ENCODE results near the gene TICAM2.

TICAM2 gene

DNA sequence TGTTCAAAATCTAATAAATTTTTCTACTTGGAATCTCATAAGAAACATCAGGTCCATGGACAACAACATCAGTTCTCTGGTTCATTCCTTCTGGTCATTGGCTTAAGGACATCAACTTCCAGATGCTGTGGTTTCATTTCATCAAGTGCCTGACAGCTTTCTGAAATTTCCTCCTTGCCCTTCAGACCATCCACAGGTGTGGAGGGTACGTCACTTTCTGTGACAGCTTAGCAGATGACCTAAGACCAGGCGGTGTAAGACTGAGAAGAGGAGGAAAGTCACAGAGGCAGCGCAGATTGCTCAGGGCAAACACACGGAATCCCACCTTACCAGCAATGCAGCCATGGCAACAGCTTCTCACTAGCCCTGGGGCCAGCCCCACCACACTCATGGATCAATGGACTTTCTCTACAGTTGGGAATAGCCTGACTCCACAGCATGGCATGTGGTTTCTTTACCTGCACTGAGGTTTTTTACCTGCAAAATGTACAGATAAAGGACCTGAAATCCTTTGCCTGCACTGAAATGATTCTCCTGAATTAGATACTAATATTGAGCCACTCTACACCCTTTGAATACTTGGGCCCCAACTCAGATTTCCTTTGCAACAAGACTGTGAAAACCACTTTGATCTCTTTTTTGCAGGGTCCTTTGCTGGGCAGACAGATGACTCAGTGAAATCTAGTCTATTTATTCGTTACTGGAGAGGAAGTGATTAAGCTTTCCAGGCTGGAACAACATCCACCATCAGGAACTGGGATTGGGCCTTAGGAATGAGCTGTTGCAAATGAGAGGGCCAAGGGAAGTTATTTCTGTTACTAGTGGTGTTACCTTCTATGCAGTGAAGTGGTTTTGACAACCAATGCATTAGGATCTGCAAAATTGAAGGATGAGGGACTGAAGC is 26.9 kb downstream of the TICAM2 start:
- TF ChIP-seq KLF10 (tag by site-specific recombination; IDR thresholded peaks at IDR 0.05), result no peak
- TF ChIP-seq, protein P1, sequence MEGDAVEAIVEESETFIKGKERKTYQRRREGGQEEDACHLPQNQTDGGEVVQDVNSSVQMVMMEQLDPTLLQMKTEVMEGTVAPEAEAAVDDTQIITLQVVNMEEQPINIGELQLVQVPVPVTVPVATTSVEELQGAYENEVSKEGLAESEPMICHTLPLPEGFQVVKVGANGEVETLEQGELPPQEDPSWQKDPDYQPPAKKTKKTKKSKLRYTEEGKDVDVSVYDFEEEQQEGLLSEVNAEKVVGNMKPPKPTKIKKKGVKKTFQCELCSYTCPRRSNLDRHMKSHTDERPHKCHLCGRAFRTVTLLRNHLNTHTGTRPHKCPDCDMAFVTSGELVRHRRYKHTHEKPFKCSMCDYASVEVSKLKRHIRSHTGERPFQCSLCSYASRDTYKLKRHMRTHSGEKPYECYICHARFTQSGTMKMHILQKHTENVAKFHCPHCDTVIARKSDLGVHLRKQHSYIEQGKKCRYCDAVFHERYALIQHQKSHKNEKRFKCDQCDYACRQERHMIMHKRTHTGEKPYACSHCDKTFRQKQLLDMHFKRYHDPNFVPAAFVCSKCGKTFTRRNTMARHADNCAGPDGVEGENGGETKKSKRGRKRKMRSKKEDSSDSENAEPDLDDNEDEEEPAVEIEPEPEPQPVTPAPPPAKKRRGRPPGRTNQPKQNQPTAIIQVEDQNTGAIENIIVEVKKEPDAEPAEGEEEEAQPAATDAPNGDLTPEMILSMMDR (tag by site-specific recombination; IDR thresholded peaks at IDR 0.05), result no peak
- H3K27ac ChIP-seq (ENCODE audit: extremely low read depth, low read depth, low read length), result no peak overlapping the region

DNA sequence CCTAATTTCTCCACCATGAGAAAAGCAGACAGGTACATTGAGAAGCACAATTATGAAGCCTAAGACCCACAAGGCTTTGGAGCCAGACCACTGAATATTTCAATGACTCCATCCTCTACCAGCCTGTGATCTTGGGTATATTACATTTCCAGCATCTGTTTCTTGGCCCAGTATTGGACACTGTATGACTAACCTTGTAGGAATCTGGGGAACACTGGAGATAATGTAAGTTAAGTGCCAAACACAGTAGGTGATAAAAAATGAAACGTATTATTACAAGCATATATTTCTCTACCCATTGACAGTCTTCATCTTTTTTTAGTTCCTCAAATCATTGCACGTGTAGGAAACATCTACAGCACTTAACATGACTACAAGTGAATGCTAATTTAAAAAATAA is 29.1 kb downstream of the TICAM2 start:
- no peak overlapping the region for H3K4me3 ChIP-seq (ENCODE audit: low read depth, low read length)
- H3K27ac ChIP-seq (ENCODE audit: extremely low read depth, low read depth, low read length), result no peak overlapping the region
- no peaks in the 10 kb centered on the region for H3K36me3 ChIP-seq (ENCODE audit: control insufficient read depth in 2 of 2, insufficient read depth in 1 of 2, low read length in 2 of 2)
- POLR2A ChIA-PET, result no interaction called here
- H3K9me3 ChIP-seq (ENCODE audit: control insufficient read depth, insufficient read depth, low read depth, low read length), result no peaks in the 10 kb centered on the region
- H3K4me1 ChIP-seq (ENCODE audit: control insufficient read depth, insufficient read depth, low read length), result no peaks in the 10 kb centered on the region
- CTCF ChIA-PET, result interaction anchor here (0.8 to 9.4 kb wide), 3 partner anchors 23 to 271 kb away, joined by 3 to 151 read pairs (median 10); no protein-coding TSS in a partner anchor
- no peak for TF ChIP-seq ZNF658 (tag by site-specific recombination; IDR thresholded peaks at IDR 0.05)
- TF ChIP-seq SP7 (tag by site-specific recombination; IDR thresholded peaks at IDR 0.05), result peak; percentile 73
- TF ChIP-seq, protein P2, sequence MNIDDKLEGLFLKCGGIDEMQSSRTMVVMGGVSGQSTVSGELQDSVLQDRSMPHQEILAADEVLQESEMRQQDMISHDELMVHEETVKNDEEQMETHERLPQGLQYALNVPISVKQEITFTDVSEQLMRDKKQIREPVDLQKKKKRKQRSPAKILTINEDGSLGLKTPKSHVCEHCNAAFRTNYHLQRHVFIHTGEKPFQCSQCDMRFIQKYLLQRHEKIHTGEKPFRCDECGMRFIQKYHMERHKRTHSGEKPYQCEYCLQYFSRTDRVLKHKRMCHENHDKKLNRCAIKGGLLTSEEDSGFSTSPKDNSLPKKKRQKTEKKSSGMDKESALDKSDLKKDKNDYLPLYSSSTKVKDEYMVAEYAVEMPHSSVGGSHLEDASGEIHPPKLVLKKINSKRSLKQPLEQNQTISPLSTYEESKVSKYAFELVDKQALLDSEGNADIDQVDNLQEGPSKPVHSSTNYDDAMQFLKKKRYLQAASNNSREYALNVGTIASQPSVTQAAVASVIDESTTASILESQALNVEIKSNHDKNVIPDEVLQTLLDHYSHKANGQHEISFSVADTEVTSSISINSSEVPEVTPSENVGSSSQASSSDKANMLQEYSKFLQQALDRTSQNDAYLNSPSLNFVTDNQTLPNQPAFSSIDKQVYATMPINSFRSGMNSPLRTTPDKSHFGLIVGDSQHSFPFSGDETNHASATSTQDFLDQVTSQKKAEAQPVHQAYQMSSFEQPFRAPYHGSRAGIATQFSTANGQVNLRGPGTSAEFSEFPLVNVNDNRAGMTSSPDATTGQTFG (tag by site-specific recombination; IDR thresholded peaks at IDR 0.05; ENCODE audit: borderline replicate concordance), result no peak
- no peak for TF ChIP-seq ZNF560 (tag by site-specific recombination; IDR thresholded peaks at IDR 0.05; ENCODE audit: borderline replicate concordance)
- TF ChIP-seq ZNF747 (tag by site-specific recombination; IDR thresholded peaks at IDR 0.05), result no peak
- TF ChIP-seq ZNF707 (tag by site-specific recombination; IDR thresholded peaks at IDR 0.05), result no peak
- TF ChIP-seq ZNF558 (tag by site-specific recombination; IDR thresholded peaks at IDR 0.05), result no peak
- TF ChIP-seq ZFP37 (tag by site-specific recombination; IDR thresholded peaks at IDR 0.05), result peak; percentile 29; the same call in 1 of the 2 replicates
- TF ChIP-seq ZNF133 (tag by site-specific recombination; IDR thresholded peaks at IDR 0.05), result no peak

More for the DNA sequence above, 26.9 kb downstream of the TICAM2 start:
- CTCF ChIA-PET, result interaction anchor here (0.7 to 9.4 kb wide), 32 partner anchors 8 to 492 kb away, joined by 3 to 151 read pairs (median 4); partner anchors contain the start of gene FEM1C
- Histone ChIP-seq H3K4me1 (ENCODE audit: control insufficient read depth, insufficient read depth, low read length) (no peaks in the 10 kb centered on the region), H3K9me3 (ENCODE audit: control insufficient read depth, insufficient read depth, low read depth, low read length) (no peaks in the 10 kb centered on the region), H3K4me3 (ENCODE audit: low read depth, low read length) (no peak overlapping the region), H3K36me3 (ENCODE audit: control insufficient read depth in 2 of 2, insufficient read depth in 1 of 2, low read length in 2 of 2) (no peaks in the 10 kb centered on the region)
- POLR2A ChIA-PET, result interaction anchor here (0.8 to 1.5 kb wide), 2 partner anchors 25 to 279 kb away, joined by 3 to 5 read pairs; partner anchors contain the start of gene CCDC112

DNA sequence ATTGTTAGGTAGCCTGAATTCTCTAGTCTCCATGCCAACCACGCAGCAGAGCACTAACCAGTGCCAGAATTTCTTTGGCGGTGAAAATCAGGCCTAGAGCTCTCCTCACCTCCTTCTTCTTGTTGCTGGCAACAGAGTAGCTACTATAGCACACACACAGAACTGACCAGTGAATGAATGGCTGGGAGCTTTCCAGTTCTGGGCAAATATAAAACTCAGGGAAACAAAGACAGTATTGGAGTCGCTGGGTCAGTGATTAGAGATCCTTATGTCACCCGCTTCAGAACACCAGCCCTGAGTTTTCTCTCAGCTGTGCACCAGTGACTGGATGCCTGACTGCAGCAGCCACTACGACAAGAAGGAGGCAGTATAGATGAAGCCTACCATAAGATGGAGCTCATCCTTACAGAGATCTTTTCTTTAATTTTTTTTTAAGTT is 30.8 kb downstream of the TICAM2 start:
- Histone ChIP-seq H3K27ac (ENCODE audit: extremely low read depth, low read depth, low read length) (no peak overlapping the region), H3K9me3 (ENCODE audit: control insufficient read depth, insufficient read depth, low read depth, low read length) (no peaks in the 10 kb centered on the region), H3K4me3 (ENCODE audit: low read depth, low read length) (no peak overlapping the region), H3K4me1 (ENCODE audit: control insufficient read depth, insufficient read depth, low read length) (no peaks in the 10 kb centered on the region), H3K36me3 (ENCODE audit: control insufficient read depth in 2 of 2, insufficient read depth in 1 of 2, low read length in 2 of 2) (no peaks in the 10 kb centered on the region)
- ChIA-PET POLR2A (interaction anchor here (0.9 to 1.1 kb wide), 2 partner anchors 29 to 275 kb away, joined by 3 read pairs; partner anchors contain the start of gene CCDC112), CTCF (interaction anchor here (0.7 to 9.4 kb wide), 4 partner anchors 12 to 262 kb away, joined by 3 to 151 read pairs (median 5); no protein-coding TSS in a partner anchor)
- TF ChIP-seq ZNF133 (tag by site-specific recombination; IDR thresholded peaks at IDR 0.05), result no peak
- no peak for TF ChIP-seq ZNF791 (tag by site-specific recombination; IDR thresholded peaks at IDR 0.05)
- TF ChIP-seq ZNF585B (tag by site-specific recombination; IDR thresholded peaks at IDR 0.05), result no peak
- TF ChIP-seq, protein P3, sequence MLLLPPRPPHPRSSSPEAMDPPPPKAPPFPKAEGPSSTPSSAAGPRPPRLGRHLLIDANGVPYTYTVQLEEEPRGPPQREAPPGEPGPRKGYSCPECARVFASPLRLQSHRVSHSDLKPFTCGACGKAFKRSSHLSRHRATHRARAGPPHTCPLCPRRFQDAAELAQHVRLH (tag by site-specific recombination; IDR thresholded peaks at IDR 0.05), result no peak
- TF ChIP-seq ZNF366 (tag by site-specific recombination; conservative IDR thresholded peaks at IDR 0.05), result no peak
- no peak for TF ChIP-seq GLI2 (tag by site-specific recombination; IDR thresholded peaks at IDR 0.05; ENCODE audit: borderline replicate concordance, low read depth)
- no peak for TF ChIP-seq ZFP69B (tag by site-specific recombination; IDR thresholded peaks at IDR 0.05)
- no peak for TF ChIP-seq ZSCAN30 (tag by site-specific recombination; IDR thresholded peaks at IDR 0.05)
- TF ChIP-seq ZNF132 (tag by site-specific recombination; IDR thresholded peaks at IDR 0.05; ENCODE audit: borderline replicate concordance), result no peak
- no peak for TF ChIP-seq ZNF747 (tag by site-specific recombination; IDR thresholded peaks at IDR 0.05)
- no peak for TF ChIP-seq ZNF501 (tag by site-specific recombination; IDR thresholded peaks at IDR 0.05)
- TF ChIP-seq ZNF292 (tag by site-specific recombination; IDR thresholded peaks at IDR 0.05; ENCODE audit: borderline replicate concordance, low read depth), result no peak
- TF ChIP-seq ZNF175 (tag by site-specific recombination; IDR thresholded peaks at IDR 0.05), result no peak
- TF ChIP-seq ZNF76 (tag by site-specific recombination; IDR thresholded peaks at IDR 0.05; ENCODE audit: borderline replicate concordance, low read depth), result no peak

All from HEK293 (cell line).